GM12878 (cell line): ENCODE data around the gene MITF. TPM values are rescaled to one million over a fixed set of nuclear protein-coding genes. Genes with fewer than 3 reads are reported as not detected.

Experiments
- CTCF ChIP-seq, 3 experiments: IDR thresholded peaks in 2 of 3; conservative IDR thresholded peaks in 1 of 3; 2 replicates each; pipeline ENCODE4 v1.5.1; 2011; ENCODE audit warnings: low read depth in 3 of 3, low read length in 3 of 3, mild to moderate bottlenecking in 3 of 3, control low read depth in 2 of 3, moderate library complexity in 2 of 3, inconsistent platforms in 1 of 3, mixed read lengths in 1 of 3; ENCODE audit not compliant: control insufficient read depth in 2 of 3, insufficient read depth in 1 of 3; ENCODE audit errors: extremely low read depth in 1 of 3
- E4F1 ChIP-seq: fragments of 450-650 bp; IDR thresholded peaks from 2 replicates; pipeline ENCODE4 v1.6.1; 2018; ENCODE audit warnings: borderline replicate concordance, mild to moderate bottlenecking; ENCODE audit not compliant: partially characterized antibody
- MEF2B ChIP-seq: fragments of 450-650 bp; IDR thresholded peaks from 2 replicates; pipeline ENCODE4 v1.6.1; 2018; ENCODE audit warnings: mild to moderate bottlenecking, moderate library complexity; ENCODE audit not compliant: partially characterized antibody, poor library complexity, severe bottlenecking
- NFIC ChIP-seq: IDR thresholded peaks from 2 replicates; pipeline ENCODE4 v1.6.1; 2012; ENCODE audit warnings: low read depth, mild to moderate bottlenecking, inconsistent platforms, low read length, moderate library complexity
- NR2C2 ChIP-seq: IDR thresholded peaks from 2 replicates; pipeline ENCODE4 v1.6.1; 2011; ENCODE audit warnings: borderline replicate concordance, low read depth; ENCODE audit not compliant: control insufficient read depth, insufficient read length
- NR2F1 ChIP-seq: fragments of 450-650 bp; conservative IDR thresholded peaks from 2 replicates; pipeline ENCODE4 v1.6.1; 2017; ENCODE audit warnings: mild to moderate bottlenecking
- RAD51 ChIP-seq: fragments of 450-650 bp; IDR thresholded peaks from 2 replicates; pipeline ENCODE4 v1.6.1; 2016; ENCODE audit warnings: moderate library complexity, mild to moderate bottlenecking, inconsistent platforms
- SMARCA5 ChIP-seq: fragments of 450-650 bp; IDR thresholded peaks from 2 replicates; pipeline ENCODE4 v1.6.1; 2017; ENCODE audit warnings: mild to moderate bottlenecking
- ZBED1 ChIP-seq: IDR thresholded peaks from 2 replicates; pipeline ENCODE4 v1.6.1; 2016; ENCODE audit warnings: borderline replicate concordance
- polyA plus RNA-seq, 11 experiments: library from polyadenylated mRNA; depleted of rRNA in 4 of 11; unstranded in 6 of 11; stranded (reverse) in 5 of 11; fragments of >200 nt; fragmentation: Nextera tagmentation in 4 of 11; fragmentation: Illumina TruSeq in 1 of 11; extraction: Ambion mirVana in 4 of 11; extraction: Trizol in 1 of 11; gene quantifications; 1 replicate in 1 of 11; 2 replicates in 10 of 11; pipeline versions ENCODE4 v1.2.1 to v1.2.3, GENCODE V29; 2011 to 2016; ENCODE audit warnings: inconsistent platforms in 2 of 11, missing spikeins in 2 of 11, low read depth in 1 of 11
- total RNA-seq, 4 experiments: library from RNA; depleted of rRNA in 3 of 4; stranded (reverse); fragments of >200 nt in 3 of 4; fragmentation: Illumina TruSeq in 1 of 4; extraction: Trizol in 1 of 4; gene quantifications; 2 replicates each; pipeline versions ENCODE4 v1.2.1 to v1.2.3, GENCODE V29; 2013 to 2021
- TF ChIP-seq, protein P1 (sequence below): fragments of 450-650 bp; conservative IDR thresholded peaks from 2 replicates; pipeline ENCODE4 v1.6.1; 2017; ENCODE audit warnings: mild to moderate bottlenecking, moderate library complexity
- TF ChIP-seq, protein P2 (sequence below): fragments of 450-650 bp; IDR thresholded peaks from 2 replicates; pipeline ENCODE4 v1.6.1; 2017; ENCODE audit warnings: mild to moderate bottlenecking, moderate library complexity
- TF ChIP-seq, protein P3 (sequence below): IDR thresholded peaks from 2 replicates; pipeline ENCODE4 v1.6.1; 2012; ENCODE audit warnings: mild to moderate bottlenecking, low read depth, low read length

MITF gene
- total and polyA plus RNA-seq, 10 of the 15 experiments (the other 5 are each of a cell fraction or from before 2014, with no cell fraction given): under 0.01 to 0.90 (median 0.06) TPM; not detected in 3

- TF ChIP-seq CTCF (IDR thresholded peaks at IDR 0.05 in 2 of 3, conservative IDR thresholded peaks at IDR 0.05 in 1 of 3; ENCODE audit: control insufficient read depth in 2 of 3, extremely low read depth in 1 of 3, insufficient read depth in 1 of 3, low read depth in 3 of 3, low read length in 3 of 3): no peak
- TF ChIP-seq, protein P1, sequence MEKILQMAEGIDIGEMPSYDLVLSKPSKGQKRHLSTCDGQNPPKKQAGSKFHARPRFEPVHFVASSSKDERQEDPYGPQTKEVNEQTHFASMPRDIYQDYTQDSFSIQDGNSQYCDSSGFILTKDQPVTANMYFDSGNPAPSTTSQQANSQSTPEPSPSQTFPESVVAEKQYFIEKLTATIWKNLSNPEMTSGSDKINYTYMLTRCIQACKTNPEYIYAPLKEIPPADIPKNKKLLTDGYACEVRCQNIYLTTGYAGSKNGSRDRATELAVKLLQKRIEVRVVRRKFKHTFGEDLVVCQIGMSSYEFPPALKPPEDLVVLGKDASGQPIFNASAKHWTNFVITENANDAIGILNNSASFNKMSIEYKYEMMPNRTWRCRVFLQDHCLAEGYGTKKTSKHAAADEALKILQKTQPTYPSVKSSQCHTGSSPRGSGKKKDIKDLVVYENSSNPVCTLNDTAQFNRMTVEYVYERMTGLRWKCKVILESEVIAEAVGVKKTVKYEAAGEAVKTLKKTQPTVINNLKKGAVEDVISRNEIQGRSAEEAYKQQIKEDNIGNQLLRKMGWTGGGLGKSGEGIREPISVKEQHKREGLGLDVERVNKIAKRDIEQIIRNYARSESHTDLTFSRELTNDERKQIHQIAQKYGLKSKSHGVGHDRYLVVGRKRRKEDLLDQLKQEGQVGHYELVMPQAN: no peak
- TF ChIP-seq NR2F1: no peak
- no peak for TF ChIP-seq E4F1
- no peak for TF ChIP-seq NFIC
- no peak for TF ChIP-seq SMARCA5
- TF ChIP-seq, protein P2, sequence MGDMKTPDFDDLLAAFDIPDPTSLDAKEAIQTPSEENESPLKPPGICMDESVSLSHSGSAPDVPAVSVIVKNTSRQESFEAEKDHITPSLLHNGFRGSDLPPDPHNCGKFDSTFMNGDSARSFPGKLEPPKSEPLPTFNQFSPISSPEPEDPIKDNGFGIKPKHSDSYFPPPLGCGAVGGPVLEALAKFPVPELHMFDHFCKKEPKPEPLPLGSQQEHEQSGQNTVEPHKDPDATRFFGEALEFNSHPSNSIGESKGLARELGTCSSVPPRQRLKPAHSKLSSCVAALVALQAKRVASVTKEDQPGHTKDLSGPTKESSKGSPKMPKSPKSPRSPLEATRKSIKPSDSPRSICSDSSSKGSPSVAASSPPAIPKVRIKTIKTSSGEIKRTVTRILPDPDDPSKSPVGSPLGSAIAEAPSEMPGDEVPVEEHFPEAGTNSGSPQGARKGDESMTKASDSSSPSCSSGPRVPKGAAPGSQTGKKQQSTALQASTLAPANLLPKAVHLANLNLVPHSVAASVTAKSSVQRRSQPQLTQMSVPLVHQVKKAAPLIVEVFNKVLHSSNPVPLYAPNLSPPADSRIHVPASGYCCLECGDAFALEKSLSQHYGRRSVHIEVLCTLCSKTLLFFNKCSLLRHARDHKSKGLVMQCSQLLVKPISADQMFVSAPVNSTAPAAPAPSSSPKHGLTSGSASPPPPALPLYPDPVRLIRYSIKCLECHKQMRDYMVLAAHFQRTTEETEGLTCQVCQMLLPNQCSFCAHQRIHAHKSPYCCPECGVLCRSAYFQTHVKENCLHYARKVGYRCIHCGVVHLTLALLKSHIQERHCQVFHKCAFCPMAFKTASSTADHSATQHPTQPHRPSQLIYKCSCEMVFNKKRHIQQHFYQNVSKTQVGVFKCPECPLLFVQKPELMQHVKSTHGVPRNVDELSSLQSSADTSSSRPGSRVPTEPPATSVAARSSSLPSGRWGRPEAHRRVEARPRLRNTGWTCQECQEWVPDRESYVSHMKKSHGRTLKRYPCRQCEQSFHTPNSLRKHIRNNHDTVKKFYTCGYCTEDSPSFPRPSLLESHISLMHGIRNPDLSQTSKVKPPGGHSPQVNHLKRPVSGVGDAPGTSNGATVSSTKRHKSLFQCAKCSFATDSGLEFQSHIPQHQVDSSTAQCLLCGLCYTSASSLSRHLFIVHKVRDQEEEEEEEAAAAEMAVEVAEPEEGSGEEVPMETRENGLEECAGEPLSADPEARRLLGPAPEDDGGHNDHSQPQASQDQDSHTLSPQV: no peak
- no peak for TF ChIP-seq MEF2B
- TF ChIP-seq NR2C2: no peak
- TF ChIP-seq ZBED1: no peak
- no peak for TF ChIP-seq RAD51
- TF ChIP-seq, protein P3, sequence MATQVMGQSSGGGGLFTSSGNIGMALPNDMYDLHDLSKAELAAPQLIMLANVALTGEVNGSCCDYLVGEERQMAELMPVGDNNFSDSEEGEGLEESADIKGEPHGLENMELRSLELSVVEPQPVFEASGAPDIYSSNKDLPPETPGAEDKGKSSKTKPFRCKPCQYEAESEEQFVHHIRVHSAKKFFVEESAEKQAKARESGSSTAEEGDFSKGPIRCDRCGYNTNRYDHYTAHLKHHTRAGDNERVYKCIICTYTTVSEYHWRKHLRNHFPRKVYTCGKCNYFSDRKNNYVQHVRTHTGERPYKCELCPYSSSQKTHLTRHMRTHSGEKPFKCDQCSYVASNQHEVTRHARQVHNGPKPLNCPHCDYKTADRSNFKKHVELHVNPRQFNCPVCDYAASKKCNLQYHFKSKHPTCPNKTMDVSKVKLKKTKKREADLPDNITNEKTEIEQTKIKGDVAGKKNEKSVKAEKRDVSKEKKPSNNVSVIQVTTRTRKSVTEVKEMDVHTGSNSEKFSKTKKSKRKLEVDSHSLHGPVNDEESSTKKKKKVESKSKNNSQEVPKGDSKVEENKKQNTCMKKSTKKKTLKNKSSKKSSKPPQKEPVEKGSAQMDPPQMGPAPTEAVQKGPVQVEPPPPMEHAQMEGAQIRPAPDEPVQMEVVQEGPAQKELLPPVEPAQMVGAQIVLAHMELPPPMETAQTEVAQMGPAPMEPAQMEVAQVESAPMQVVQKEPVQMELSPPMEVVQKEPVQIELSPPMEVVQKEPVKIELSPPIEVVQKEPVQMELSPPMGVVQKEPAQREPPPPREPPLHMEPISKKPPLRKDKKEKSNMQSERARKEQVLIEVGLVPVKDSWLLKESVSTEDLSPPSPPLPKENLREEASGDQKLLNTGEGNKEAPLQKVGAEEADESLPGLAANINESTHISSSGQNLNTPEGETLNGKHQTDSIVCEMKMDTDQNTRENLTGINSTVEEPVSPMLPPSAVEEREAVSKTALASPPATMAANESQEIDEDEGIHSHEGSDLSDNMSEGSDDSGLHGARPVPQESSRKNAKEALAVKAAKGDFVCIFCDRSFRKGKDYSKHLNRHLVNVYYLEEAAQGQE: no peak
Observed at GRCh38 chr3:69807674-69808073, 68.4 kb downstream of the MITF start (continued).
